Panc1 (cell line): ENCODE data around the gene GVQW3. TPM values are rescaled to one million over a fixed set of nuclear protein-coding genes. Genes with fewer than 3 reads are reported as not detected.

Experiments
- ATAC-seq: fragments of 200-7000 bp; cut with Tn5 transposase; 2 replicates; pipeline ENCODE4 v1.9.1; 2020; ENCODE audit warnings: mild to moderate bottlenecking, moderate library complexity
- BruUV-seq: library from RNA; stranded (reverse); fragments of 400-500 nt; replicated peaks from 2 replicates; lab custom pipeline; 2021; lab: Mats Ljungman, UMichigan
- CTCF ChIA-PET: fragments of 300-600 bp; sonication (Branson Sonifier 250); formaldehyde crosslinking; loops from one replicate; lab custom pipeline; 2022; ENCODE audit warnings: antibody characterized with exemption; lab: Charles Lee
- POLR2A ChIA-PET: fragments of 300-600 bp; sonication (Branson Sonifier 250); formaldehyde crosslinking; loops from one replicate; lab custom pipeline; 2022; ENCODE audit warnings: antibody characterized with exemption; lab: Charles Lee
- DNase-seq: peaks from one replicate; pipeline ENCODE4 v3.0.0-alpha.2; 2010; ENCODE audit warnings: low read depth, low spot score
- H3K27ac ChIP-seq: 2 replicates; pipeline ENCODE4 v1.5.1; 2011; ENCODE audit warnings: mild to moderate bottlenecking, low read length, inconsistent platforms
- H3K27me3 ChIP-seq: fragments of 200-500 bp; sonication (Bioruptor generic); 2 replicates; pipeline ENCODE4 v1.6.0; 2014; ENCODE audit warnings: low read length, inconsistent platforms; ENCODE audit not compliant: control insufficient read depth, insufficient read depth
- H3K36me3 ChIP-seq: fragments of 200-500 bp; sonication (Bioruptor generic); 2 replicates; pipeline ENCODE4 v1.5.1; 2014; ENCODE audit warnings: inconsistent platforms, mild to moderate bottlenecking, low read length, moderate library complexity; ENCODE audit not compliant: control insufficient read depth, insufficient read depth
- H3K4me1 ChIP-seq: 2 replicates; pipeline ENCODE4 v1.5.1; 2011; ENCODE audit warnings: inconsistent platforms, mild to moderate bottlenecking, low read length, moderate library complexity; ENCODE audit not compliant: control insufficient read depth, insufficient read depth
- H3K4me3 ChIP-seq, 2 experiments: 2 replicates each; pipeline ENCODE4 v1.5.1; 2011 to 2012; ENCODE audit warnings: low read depth in 2 of 2, low read length in 2 of 2, mild to moderate bottlenecking in 2 of 2, inconsistent platforms in 1 of 2, moderate library complexity in 1 of 2
- H3K9me3 ChIP-seq: fragments of 200-500 bp; sonication (Bioruptor generic); 2 replicates; pipeline ENCODE4 v1.5.1; 2014; ENCODE audit warnings: low read depth, mild to moderate bottlenecking, inconsistent platforms, low read length, moderate library complexity; ENCODE audit not compliant: control insufficient read depth, insufficient read depth
- CTCF ChIP-seq: fragments of 450-650 bp; IDR thresholded peaks from 2 replicates; pipeline ENCODE4 v1.5.1; 2017; ENCODE audit warnings: mild to moderate bottlenecking
- POLR2AphosphoS5 ChIP-seq: IDR thresholded peaks from 2 replicates; pipeline ENCODE4 v1.6.1; 2012; ENCODE audit warnings: mild to moderate bottlenecking, low read depth, low read length, moderate library complexity
- SIN3A ChIP-seq: IDR thresholded peaks from 2 replicates; pipeline ENCODE4 v1.6.1; 2012; ENCODE audit warnings: low read depth, mild to moderate bottlenecking, low read length, moderate library complexity, borderline replicate concordance; ENCODE audit not compliant: insufficient read depth
- TCF7L2 ChIP-seq: IDR thresholded peaks from 2 replicates; pipeline ENCODE4 v1.6.1; 2011; ENCODE audit warnings: mild to moderate bottlenecking, low read depth, low read length, inconsistent platforms
- in situ Hi-C: cut with HindIII; loops from 2 replicates; pipeline ENCODE4 v1.10.0; 2016; ENCODE audit warnings: low sequenced_read_pairs, low pct_unique_long_range_greater_than_20kb
- intact Hi-C: fragments of 100-400 bp; cut with micrococcal nuclease; formaldehyde crosslinking; loops from one replicate; pipeline ENCODE4 v1.10.0; 2022; ENCODE audit not compliant: unreplicated experiment
- total RNA-seq: library from RNA; stranded (reverse); gene quantifications from one replicate; pipeline ENCODE4 v1.2.1, GENCODE V29; 2021; ENCODE audit not compliant: unreplicated experiment
- TF ChIP-seq, protein P1 (sequence below), 2 experiments: IDR thresholded peaks; 2 replicates each; pipeline ENCODE4 v1.6.1; 2011 to 2012; ENCODE audit warnings: low read depth in 2 of 2, control low read depth in 1 of 2, low read length in 1 of 2, mild to moderate bottlenecking in 1 of 2, moderate library complexity in 1 of 2; ENCODE audit not compliant: insufficient read depth in 1 of 2

Gene GVQW3
- total RNA-seq, 1 experiment from 2014 or later, result 3.2 TPM

DNA sequence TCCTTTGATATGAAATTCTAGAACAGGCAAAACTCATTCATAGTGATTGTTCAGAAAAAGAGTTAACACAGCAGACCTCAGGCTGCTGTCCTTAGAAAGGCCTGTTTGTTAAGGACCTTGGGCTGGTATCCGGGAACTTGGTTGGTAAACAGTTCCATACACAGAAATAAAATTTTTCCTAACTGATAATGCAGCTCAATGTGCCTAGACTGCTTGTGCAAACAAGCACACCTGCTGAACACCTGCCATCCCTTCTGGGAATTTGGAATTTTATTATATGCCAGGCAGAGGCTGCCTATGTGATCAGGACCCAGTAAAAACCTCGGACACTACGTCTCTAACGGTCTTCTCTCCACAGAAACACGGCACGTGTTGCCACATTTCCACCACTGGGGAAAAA lies 11.7 kb upstream of the GVQW3 start:
- in situ Hi-C loops (no loop called here), intact Hi-C loops (loop anchor here (10.0 kb wide), 1 partner anchor 155 kb away; no protein-coding TSS in a partner anchor)
- DNase-seq, result no peak
- H3K4me3 ChIP-seq, result no peak overlapping the region
- no peak overlapping the region for H3K27ac ChIP-seq
- no peak for ATAC-seq
- peaks cover 34% of the 10 kb centered on the region for H3K4me1 ChIP-seq
- no TSS peak for BruUV-seq
- no peaks in the 10 kb centered on the region for H3K27me3 ChIP-seq
- POLR2A ChIA-PET, result no interaction called here
- no peaks in the 10 kb centered on the region for H3K9me3 ChIP-seq
- TF ChIP-seq, protein P1, sequence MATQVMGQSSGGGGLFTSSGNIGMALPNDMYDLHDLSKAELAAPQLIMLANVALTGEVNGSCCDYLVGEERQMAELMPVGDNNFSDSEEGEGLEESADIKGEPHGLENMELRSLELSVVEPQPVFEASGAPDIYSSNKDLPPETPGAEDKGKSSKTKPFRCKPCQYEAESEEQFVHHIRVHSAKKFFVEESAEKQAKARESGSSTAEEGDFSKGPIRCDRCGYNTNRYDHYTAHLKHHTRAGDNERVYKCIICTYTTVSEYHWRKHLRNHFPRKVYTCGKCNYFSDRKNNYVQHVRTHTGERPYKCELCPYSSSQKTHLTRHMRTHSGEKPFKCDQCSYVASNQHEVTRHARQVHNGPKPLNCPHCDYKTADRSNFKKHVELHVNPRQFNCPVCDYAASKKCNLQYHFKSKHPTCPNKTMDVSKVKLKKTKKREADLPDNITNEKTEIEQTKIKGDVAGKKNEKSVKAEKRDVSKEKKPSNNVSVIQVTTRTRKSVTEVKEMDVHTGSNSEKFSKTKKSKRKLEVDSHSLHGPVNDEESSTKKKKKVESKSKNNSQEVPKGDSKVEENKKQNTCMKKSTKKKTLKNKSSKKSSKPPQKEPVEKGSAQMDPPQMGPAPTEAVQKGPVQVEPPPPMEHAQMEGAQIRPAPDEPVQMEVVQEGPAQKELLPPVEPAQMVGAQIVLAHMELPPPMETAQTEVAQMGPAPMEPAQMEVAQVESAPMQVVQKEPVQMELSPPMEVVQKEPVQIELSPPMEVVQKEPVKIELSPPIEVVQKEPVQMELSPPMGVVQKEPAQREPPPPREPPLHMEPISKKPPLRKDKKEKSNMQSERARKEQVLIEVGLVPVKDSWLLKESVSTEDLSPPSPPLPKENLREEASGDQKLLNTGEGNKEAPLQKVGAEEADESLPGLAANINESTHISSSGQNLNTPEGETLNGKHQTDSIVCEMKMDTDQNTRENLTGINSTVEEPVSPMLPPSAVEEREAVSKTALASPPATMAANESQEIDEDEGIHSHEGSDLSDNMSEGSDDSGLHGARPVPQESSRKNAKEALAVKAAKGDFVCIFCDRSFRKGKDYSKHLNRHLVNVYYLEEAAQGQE (IDR thresholded peaks at IDR 0.05; ENCODE audit: insufficient read depth in 1 of 2, low read depth in 2 of 2, low read length in 1 of 2), result no peak
- TF ChIP-seq POLR2AphosphoS5 (no peak), SIN3A (no peak), TCF7L2 (no peak), CTCF (no peak)
- CTCF ChIA-PET, result no interaction called here
- H3K36me3 ChIP-seq, result no peaks in the 10 kb centered on the region

DNA sequence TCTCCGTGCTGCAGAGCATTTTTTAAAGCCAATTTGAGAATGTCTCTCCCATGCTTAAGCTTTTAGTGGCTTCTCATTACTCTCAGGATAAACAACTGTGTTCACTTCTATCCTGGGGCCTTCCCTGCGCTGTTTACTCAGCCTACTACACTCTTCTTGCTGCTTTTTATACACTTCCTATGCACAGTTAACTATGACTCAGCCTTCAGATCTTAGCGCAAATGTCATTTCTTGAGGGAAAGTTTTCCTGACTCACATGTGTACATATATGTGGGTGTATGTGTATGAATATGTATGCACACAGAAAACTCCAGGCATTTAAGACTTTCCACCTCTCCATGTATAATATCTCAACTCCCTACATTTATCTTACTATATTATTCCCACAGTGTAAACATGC lies 10.0 kb upstream of the GVQW3 start:
- TSS peak; percentile 31 for BruUV-seq
- DNase-seq, result peak; percentile 22
- Histone ChIP-seq H3K4me1 (peaks cover 38% of the 10 kb centered on the region), H3K27me3 (no peaks in the 10 kb centered on the region), H3K4me3 (no peak overlapping the region), H3K9me3 (no peaks in the 10 kb centered on the region), H3K27ac (no peak overlapping the region; the same call in 1 of the 2 replicates), H3K36me3 (no peaks in the 10 kb centered on the region)
- peak; percentile 77 for ATAC-seq
- in situ Hi-C loops (no loop called here), intact Hi-C loops (no loop called here)
- ChIA-PET POLR2A (interaction anchor here (0.6 to 0.8 kb wide), 2 partner anchors 57 to 183 kb away, joined by 3 to 9 read pairs; no protein-coding TSS in a partner anchor), CTCF (no interaction called here)
- TF ChIP-seq TCF7L2 (0 out of 2 replicates have a peak, but pooled peaks have one; percentile 40), POLR2AphosphoS5 (no peak), CTCF (no peak)
- TF ChIP-seq, protein P1 (IDR thresholded peaks at IDR 0.05; ENCODE audit: insufficient read depth in 1 of 2, low read depth in 2 of 2, low read length in 1 of 2), result no peak
